ENCODE results near the gene HABP2.

HABP2 gene

GRCh38 chr10:113620936-113621335, 68.1 kb downstream of the HABP2 start:
- Histone ChIP-seq H3K27me3 (ENCODE audit: control insufficient read depth in 2 of 2, insufficient read depth in 2 of 2, low read length in 2 of 2) (no peaks in the 10 kb centered on the region), H3K4me3 (ENCODE audit: low read length in 2 of 2) (no peak overlapping the region), H3K9me3 (ENCODE audit: control insufficient read depth in 2 of 2, low read length in 2 of 2) (no peaks in the 10 kb centered on the region), H3K4me1 (ENCODE audit: control insufficient read depth in 2 of 2, insufficient read depth in 2 of 2, low read length in 2 of 2) (peaks cover 3 to 11% of the 10 kb centered on the region in 2 donors), H3K36me3 (ENCODE audit: control insufficient read depth in 2 of 2, insufficient read depth in 2 of 2, low read length in 2 of 2) (no peaks in the 10 kb centered on the region), H3K27ac (ENCODE audit: low read depth in 2 of 2, low read length in 2 of 2) (no peak overlapping the region), H3K9ac (ENCODE audit: low read depth in 1 of 2, low read length in 2 of 2) (no peak overlapping the region)

GRCh38 chr10:113621799-113622198, 68.9 kb downstream of the HABP2 start:
- no peaks in the 10 kb centered on the region for H3K27me3 ChIP-seq (ENCODE audit: control insufficient read depth in 2 of 2, insufficient read depth in 2 of 2, low read length in 2 of 2)
- no peaks in the 10 kb centered on the region for H3K9me3 ChIP-seq (ENCODE audit: control insufficient read depth in 2 of 2, low read length in 2 of 2)
- H3K4me3 ChIP-seq (ENCODE audit: low read length in 2 of 2): no peak overlapping the region
- H3K4me1 ChIP-seq (ENCODE audit: control insufficient read depth in 2 of 2, insufficient read depth in 2 of 2, low read length in 2 of 2): peaks cover 4 to 16% of the 10 kb centered on the region in 2 donors
- no peak overlapping the region for H3K27ac ChIP-seq (ENCODE audit: low read depth in 2 of 2, low read length in 2 of 2)
- no peaks in the 10 kb centered on the region for H3K36me3 ChIP-seq (ENCODE audit: control insufficient read depth in 2 of 2, insufficient read depth in 2 of 2, low read length in 2 of 2)
- H3K9ac ChIP-seq (ENCODE audit: low read depth in 1 of 2, low read length in 2 of 2): no peak overlapping the region

- H3K27me3 ChIP-seq (ENCODE audit: control insufficient read depth in 2 of 2, insufficient read depth in 2 of 2, low read length in 2 of 2): no peaks in the 10 kb centered on the region
- H3K36me3 ChIP-seq (ENCODE audit: control insufficient read depth in 2 of 2, insufficient read depth in 2 of 2, low read length in 2 of 2): no peaks in the 10 kb centered on the region
- H3K27ac ChIP-seq (ENCODE audit: low read depth in 2 of 2, low read length in 2 of 2): no peak overlapping the region
- no peak overlapping the region for H3K9ac ChIP-seq (ENCODE audit: low read depth in 1 of 2, low read length in 2 of 2)
- H3K4me3 ChIP-seq (ENCODE audit: low read length in 2 of 2): no peak overlapping the region
- H3K4me1 ChIP-seq (ENCODE audit: control insufficient read depth in 2 of 2, insufficient read depth in 2 of 2, low read length in 2 of 2): peaks cover 7 to 20% of the 10 kb centered on the region in 2 donors
- no peaks in the 10 kb centered on the region for H3K9me3 ChIP-seq (ENCODE audit: control insufficient read depth in 2 of 2, low read length in 2 of 2)
Observed at GRCh38 chr10:113622831-113623230, 70.0 kb downstream of the HABP2 start.

GRCh38 chr10:113625461-113626186, 72.8 kb downstream of the HABP2 start:
- Histone ChIP-seq H3K36me3 (ENCODE audit: control insufficient read depth in 2 of 2, insufficient read depth in 2 of 2, low read length in 2 of 2) (no peaks in the 10 kb centered on the region), H3K9me3 (ENCODE audit: control insufficient read depth in 2 of 2, low read length in 2 of 2) (no peaks in the 10 kb centered on the region), H3K27me3 (ENCODE audit: control insufficient read depth in 2 of 2, insufficient read depth in 2 of 2, low read length in 2 of 2) (no peaks in the 10 kb centered on the region), H3K4me3 (ENCODE audit: low read length in 2 of 2) (no peak overlapping the region), H3K27ac (ENCODE audit: low read depth in 2 of 2, low read length in 2 of 2) (peak overlapping the region; percentile 68 to 74), H3K4me1 (ENCODE audit: control insufficient read depth in 2 of 2, insufficient read depth in 2 of 2, low read length in 2 of 2) (peaks cover 7 to 34% of the 10 kb centered on the region in 2 donors), H3K9ac (ENCODE audit: low read depth in 1 of 2, low read length in 2 of 2) (no peak overlapping the region)

GRCh38 chr10:113626809-113627355, 74.0 kb downstream of the HABP2 start:
- Histone ChIP-seq H3K4me1 (ENCODE audit: control insufficient read depth in 2 of 2, insufficient read depth in 2 of 2, low read length in 2 of 2) (peaks cover 9 to 47% of the 10 kb centered on the region in 2 donors), H3K4me3 (ENCODE audit: low read length in 2 of 2) (no peak overlapping the region), H3K36me3 (ENCODE audit: control insufficient read depth in 2 of 2, insufficient read depth in 2 of 2, low read length in 2 of 2) (no peaks in the 10 kb centered on the region), H3K27me3 (ENCODE audit: control insufficient read depth in 2 of 2, insufficient read depth in 2 of 2, low read length in 2 of 2) (no peaks in the 10 kb centered on the region), H3K27ac (ENCODE audit: low read depth in 2 of 2, low read length in 2 of 2) (no peak overlapping the region), H3K9me3 (ENCODE audit: control insufficient read depth in 2 of 2, low read length in 2 of 2) (no peaks in the 10 kb centered on the region), H3K9ac (ENCODE audit: low read depth in 1 of 2, low read length in 2 of 2) (no peak overlapping the region)

- no peak overlapping the region for H3K9ac ChIP-seq (ENCODE audit: low read depth in 1 of 2, low read length in 2 of 2)
- no peak overlapping the region for H3K4me3 ChIP-seq (ENCODE audit: low read length in 2 of 2)
- no peaks in the 10 kb centered on the region for H3K36me3 ChIP-seq (ENCODE audit: control insufficient read depth in 2 of 2, insufficient read depth in 2 of 2, low read length in 2 of 2)
- no peaks in the 10 kb centered on the region for H3K27me3 ChIP-seq (ENCODE audit: control insufficient read depth in 2 of 2, insufficient read depth in 2 of 2, low read length in 2 of 2)
- peaks cover 9 to 49% of the 10 kb centered on the region in 2 donors for H3K4me1 ChIP-seq (ENCODE audit: control insufficient read depth in 2 of 2, insufficient read depth in 2 of 2, low read length in 2 of 2)
- no peaks in the 10 kb centered on the region for H3K9me3 ChIP-seq (ENCODE audit: control insufficient read depth in 2 of 2, low read length in 2 of 2)
- H3K27ac ChIP-seq (ENCODE audit: low read depth in 2 of 2, low read length in 2 of 2): peak overlapping the region in 1 of 2 donors; percentile 41
Observed at GRCh38 chr10:113627836-113628235, 75.0 kb downstream of the HABP2 start.

- peaks cover 9 to 49% of the 10 kb centered on the region in 2 donors for H3K4me1 ChIP-seq (ENCODE audit: control insufficient read depth in 2 of 2, insufficient read depth in 2 of 2, low read length in 2 of 2)
- H3K4me3 ChIP-seq (ENCODE audit: low read length in 2 of 2): no peak overlapping the region
- H3K27ac ChIP-seq (ENCODE audit: low read depth in 2 of 2, low read length in 2 of 2): peak overlapping the region in 1 of 2 donors; percentile 41
- H3K36me3 ChIP-seq (ENCODE audit: control insufficient read depth in 2 of 2, insufficient read depth in 2 of 2, low read length in 2 of 2): no peaks in the 10 kb centered on the region
- H3K9ac ChIP-seq (ENCODE audit: low read depth in 1 of 2, low read length in 2 of 2): no peak overlapping the region
- no peaks in the 10 kb centered on the region for H3K9me3 ChIP-seq (ENCODE audit: control insufficient read depth in 2 of 2, low read length in 2 of 2)
- no peaks in the 10 kb centered on the region for H3K27me3 ChIP-seq (ENCODE audit: control insufficient read depth in 2 of 2, insufficient read depth in 2 of 2, low read length in 2 of 2)
Observed at GRCh38 chr10:113628607-113629153, 75.8 kb downstream of the HABP2 start.

GRCh38 chr10:113630929-113631533, 78.2 kb downstream of the HABP2 start:
- Histone ChIP-seq H3K36me3 (ENCODE audit: control insufficient read depth in 2 of 2, insufficient read depth in 2 of 2, low read length in 2 of 2) (no peaks in the 10 kb centered on the region), H3K27ac (ENCODE audit: low read depth in 2 of 2, low read length in 2 of 2) (peak overlapping the region in 1 of 2 donors; percentile 9), H3K4me1 (ENCODE audit: control insufficient read depth in 2 of 2, insufficient read depth in 2 of 2, low read length in 2 of 2) (peaks cover 5 to 37% of the 10 kb centered on the region in 2 donors), H3K9me3 (ENCODE audit: control insufficient read depth in 2 of 2, low read length in 2 of 2) (no peaks in the 10 kb centered on the region), H3K4me3 (ENCODE audit: low read length in 2 of 2) (no peak overlapping the region), H3K27me3 (ENCODE audit: control insufficient read depth in 2 of 2, insufficient read depth in 2 of 2, low read length in 2 of 2) (no peaks in the 10 kb centered on the region), H3K9ac (ENCODE audit: low read depth in 1 of 2, low read length in 2 of 2) (no peak overlapping the region)

- Histone ChIP-seq H3K36me3 (ENCODE audit: control insufficient read depth in 2 of 2, insufficient read depth in 2 of 2, low read length in 2 of 2) (no peaks in the 10 kb centered on the region), H3K27ac (ENCODE audit: low read depth in 2 of 2, low read length in 2 of 2) (no peak overlapping the region), H3K4me3 (ENCODE audit: low read length in 2 of 2) (no peak overlapping the region), H3K4me1 (ENCODE audit: control insufficient read depth in 2 of 2, insufficient read depth in 2 of 2, low read length in 2 of 2) (peaks cover 5 to 33% of the 10 kb centered on the region in 2 donors), H3K27me3 (ENCODE audit: control insufficient read depth in 2 of 2, insufficient read depth in 2 of 2, low read length in 2 of 2) (no peaks in the 10 kb centered on the region), H3K9ac (ENCODE audit: low read depth in 1 of 2, low read length in 2 of 2) (no peak overlapping the region), H3K9me3 (ENCODE audit: control insufficient read depth in 2 of 2, low read length in 2 of 2) (no peaks in the 10 kb centered on the region)
Observed at GRCh38 chr10:113631684-113632367, 79.0 kb downstream of the HABP2 start.

Data from mucosa of rectum (tissue), 2 donors.